Lung (tissue), 12 donors: ENCODE measurements around the gene EEF1AKMT2. TPM values are rescaled to one million over a fixed set of nuclear protein-coding genes. Genes with fewer than 3 reads are reported as not detected.
A peak's percentile ranks its signal among the peaks of the same experiment; 100 is the strongest.

Experiments
- ATAC-seq: fragments of 200-7000 bp; cut with Tn5 transposase; one replicate; pipeline ENCODE4 v1.9.1; 2020; ENCODE audit warnings: moderate number of reproducible peaks; ENCODE audit not compliant: insufficient read depth, low FRiP score
- DNase-seq, 3 donors: peaks; one replicate each; pipeline ENCODE4 v3.0.0-alpha.2; 2013 to 2017
- H3K27ac ChIP-seq, 2 donors: one replicate each; pipeline ENCODE4 v1.5.1; 2013; ENCODE audit warnings: mild to moderate bottlenecking in 2 of 2, moderate library complexity in 2 of 2, control low read depth in 1 of 2, inconsistent platforms in 1 of 2, low read depth in 1 of 2, low read length in 1 of 2
- H3K27me3 ChIP-seq, 3 donors: one replicate each; pipeline ENCODE4 v1.5.1; 2013; ENCODE audit warnings: low read length in 2 of 3; ENCODE audit not compliant: control insufficient read depth in 3 of 3, insufficient read depth in 3 of 3
- H3K36me3 ChIP-seq, 4 donors: one replicate each; pipeline ENCODE4 v1.5.1; 2013; ENCODE audit warnings: low read length in 4 of 4, mild to moderate bottlenecking in 1 of 4, moderate library complexity in 1 of 4; ENCODE audit not compliant: control insufficient read depth in 4 of 4, insufficient read depth in 4 of 4
- H3K4me1 ChIP-seq, 5 donors: one replicate each; pipeline ENCODE4 v1.5.1; 2013; ENCODE audit warnings: low read length in 5 of 5, mild to moderate bottlenecking in 2 of 5, moderate library complexity in 1 of 5; ENCODE audit not compliant: control insufficient read depth in 5 of 5, insufficient read depth in 5 of 5
- H3K4me3 ChIP-seq: one replicate; pipeline ENCODE4 v1.5.1; 2013; ENCODE audit warnings: mild to moderate bottlenecking, control low read depth, moderate library complexity
- H3K9ac ChIP-seq, 2 donors: one replicate each; pipeline ENCODE4 v1.5.1; 2013; ENCODE audit warnings: low read length in 2 of 2, control low read depth in 1 of 2; ENCODE audit not compliant: insufficient read depth in 1 of 2
- H3K9me3 ChIP-seq, 4 donors: one replicate each; pipeline ENCODE4 v1.5.1; 2013; ENCODE audit warnings: low read length in 3 of 4, mild to moderate bottlenecking in 1 of 4, moderate library complexity in 1 of 4; ENCODE audit not compliant: control insufficient read depth in 4 of 4, insufficient read depth in 3 of 4
- WGBS, 2 donors: extraction: QIAGEN DNeasy Blood & Tissue Kit; methylation state at CpG; one replicate each; pipeline ENCODE4 v1.1.7; 2013; 5-methylcytosine and 5-hydroxymethylcytosine counted together
- polyA plus RNA-seq, 2 donors: library from polyadenylated mRNA; stranded (reverse); fragments of 200-250 nt; gene quantifications; one replicate each; pipeline ENCODE4 v1.2.1, GENCODE V29; 2013
- total RNA-seq, 2 donors: library from RNA; depleted of rRNA in 1 of 2; stranded (reverse); fragments of >200 nt in 1 of 2; gene quantifications; one replicate each; pipeline ENCODE4 v1.2.1, GENCODE V29; 2014 to 2021
- TF ChIP-seq, protein P1 (sequence below): IDR thresholded peaks from 2 replicates; pipeline ENCODE4 v1.5.1; 2012; ENCODE audit warnings: mild to moderate bottlenecking; ENCODE audit errors: control extremely low read depth, extremely low read depth
- donor health status: control.
- donor health status: control.
- donor health status: Bipolar disorder and iron deficiency.
- donor health status: healthy.
- donor health status: DM: yes; HTN: yes; CAD: no.

Gene EEF1AKMT2
- total and polyA plus RNA-seq, 4 donors: 9.0 to 37.9 (median 16.0) TPM

DNA sequence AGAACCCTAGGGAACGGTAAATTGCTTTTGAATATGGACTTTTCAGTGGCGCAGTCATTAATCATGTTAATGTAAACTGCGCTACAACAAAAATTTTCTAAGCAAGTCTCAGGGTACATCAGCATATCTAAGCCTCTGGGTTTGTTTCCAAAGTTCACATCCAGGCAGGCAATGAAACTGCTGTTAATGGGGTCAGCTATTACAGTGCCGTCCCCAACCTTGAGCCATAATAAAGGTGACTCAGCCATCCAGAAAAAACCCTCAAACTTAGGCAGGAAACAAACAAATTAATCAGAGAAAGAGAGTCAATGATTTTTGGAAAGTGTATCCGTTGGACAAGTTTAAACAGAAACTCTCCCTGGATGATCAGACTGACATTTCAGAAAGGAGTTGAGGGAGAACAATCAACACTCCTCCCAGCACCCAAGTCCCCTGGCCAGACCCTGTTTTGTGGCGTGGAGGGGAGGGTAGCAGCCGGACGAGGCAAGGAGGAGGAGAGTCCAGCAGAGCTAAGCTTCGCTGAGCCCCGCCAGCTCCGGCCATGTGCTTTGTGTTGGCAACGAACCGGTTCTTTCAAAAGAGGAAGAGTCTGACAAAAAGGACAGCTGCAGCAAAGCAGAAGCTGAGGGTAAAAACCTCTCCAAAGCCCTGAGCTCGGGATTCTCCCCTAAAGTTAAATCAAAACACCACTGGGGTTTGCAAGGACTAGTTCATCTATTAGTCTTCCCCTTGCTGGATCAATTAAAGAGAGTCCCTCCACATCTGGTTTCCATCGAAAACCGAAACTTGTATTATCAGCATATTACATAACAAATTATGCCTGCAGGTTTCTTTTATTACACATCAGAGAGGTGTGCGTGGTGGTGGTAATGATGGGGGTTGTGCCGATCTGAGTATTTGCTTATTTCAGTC is 51.1 kb downstream of the EEF1AKMT2 start:
- Histone ChIP-seq H3K27me3 (no peaks in the 10 kb centered on the region), H3K9ac (no peak overlapping the region), H3K9me3 (no peaks in the 10 kb centered on the region), H3K4me1 (peaks cover 26 to 81% (median 40%) of the 10 kb centered on the region in 5 donors), H3K4me3 (no peak overlapping the region), H3K27ac (peak overlapping the region; percentile 37 to 73), H3K36me3 (peaks cover 0 to 2% (median 0%) of the 10 kb centered on the region in 4 donors)
- TF ChIP-seq, protein P1, sequence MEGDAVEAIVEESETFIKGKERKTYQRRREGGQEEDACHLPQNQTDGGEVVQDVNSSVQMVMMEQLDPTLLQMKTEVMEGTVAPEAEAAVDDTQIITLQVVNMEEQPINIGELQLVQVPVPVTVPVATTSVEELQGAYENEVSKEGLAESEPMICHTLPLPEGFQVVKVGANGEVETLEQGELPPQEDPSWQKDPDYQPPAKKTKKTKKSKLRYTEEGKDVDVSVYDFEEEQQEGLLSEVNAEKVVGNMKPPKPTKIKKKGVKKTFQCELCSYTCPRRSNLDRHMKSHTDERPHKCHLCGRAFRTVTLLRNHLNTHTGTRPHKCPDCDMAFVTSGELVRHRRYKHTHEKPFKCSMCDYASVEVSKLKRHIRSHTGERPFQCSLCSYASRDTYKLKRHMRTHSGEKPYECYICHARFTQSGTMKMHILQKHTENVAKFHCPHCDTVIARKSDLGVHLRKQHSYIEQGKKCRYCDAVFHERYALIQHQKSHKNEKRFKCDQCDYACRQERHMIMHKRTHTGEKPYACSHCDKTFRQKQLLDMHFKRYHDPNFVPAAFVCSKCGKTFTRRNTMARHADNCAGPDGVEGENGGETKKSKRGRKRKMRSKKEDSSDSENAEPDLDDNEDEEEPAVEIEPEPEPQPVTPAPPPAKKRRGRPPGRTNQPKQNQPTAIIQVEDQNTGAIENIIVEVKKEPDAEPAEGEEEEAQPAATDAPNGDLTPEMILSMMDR: no peak
- DNase-seq (peak in 2 of 3 donors; percentile 70 to 77), ATAC-seq (peak; percentile 8)
- 18 to 19% methylated on average over 18 of the region's 18 CpGs for WGBS, 2 donors

DNA sequence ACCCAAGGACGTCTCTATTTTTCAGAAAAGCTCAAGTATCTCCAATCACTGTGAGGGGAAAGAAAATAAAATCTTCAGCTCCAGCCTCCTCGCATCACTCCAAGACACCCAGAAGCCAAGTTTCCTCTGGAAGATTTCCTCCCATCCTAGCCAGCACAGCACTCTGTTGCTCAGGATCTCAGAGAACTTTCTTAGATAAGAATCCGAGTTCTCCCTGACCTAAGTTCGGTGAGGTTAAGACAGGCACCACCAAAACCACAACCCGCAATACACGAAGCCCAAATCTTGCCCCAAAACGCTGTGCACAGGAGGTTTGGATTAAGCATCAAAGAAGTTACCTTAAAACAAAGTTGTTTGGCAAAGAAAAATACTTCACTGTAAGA is 51.7 kb downstream of the EEF1AKMT2 start:
- Histone ChIP-seq H3K9ac (no peak overlapping the region), H3K27ac (peak overlapping the region; percentile 37 to 59), H3K9me3 (no peaks in the 10 kb centered on the region), H3K27me3 (no peaks in the 10 kb centered on the region), H3K4me3 (no peak overlapping the region), H3K4me1 (peaks cover 27 to 77% (median 40%) of the 10 kb centered on the region in 5 donors), H3K36me3 (peaks cover 0 to 2% (median 0%) of the 10 kb centered on the region in 4 donors)
- peak in 2 of 3 donors; percentile 46 to 66 for DNase-seq
- 40 to 44% methylated on average over 7 of the region's 7 CpGs for WGBS, 2 donors
- no peak for ATAC-seq
- TF ChIP-seq, protein P1: no peak

DNA sequence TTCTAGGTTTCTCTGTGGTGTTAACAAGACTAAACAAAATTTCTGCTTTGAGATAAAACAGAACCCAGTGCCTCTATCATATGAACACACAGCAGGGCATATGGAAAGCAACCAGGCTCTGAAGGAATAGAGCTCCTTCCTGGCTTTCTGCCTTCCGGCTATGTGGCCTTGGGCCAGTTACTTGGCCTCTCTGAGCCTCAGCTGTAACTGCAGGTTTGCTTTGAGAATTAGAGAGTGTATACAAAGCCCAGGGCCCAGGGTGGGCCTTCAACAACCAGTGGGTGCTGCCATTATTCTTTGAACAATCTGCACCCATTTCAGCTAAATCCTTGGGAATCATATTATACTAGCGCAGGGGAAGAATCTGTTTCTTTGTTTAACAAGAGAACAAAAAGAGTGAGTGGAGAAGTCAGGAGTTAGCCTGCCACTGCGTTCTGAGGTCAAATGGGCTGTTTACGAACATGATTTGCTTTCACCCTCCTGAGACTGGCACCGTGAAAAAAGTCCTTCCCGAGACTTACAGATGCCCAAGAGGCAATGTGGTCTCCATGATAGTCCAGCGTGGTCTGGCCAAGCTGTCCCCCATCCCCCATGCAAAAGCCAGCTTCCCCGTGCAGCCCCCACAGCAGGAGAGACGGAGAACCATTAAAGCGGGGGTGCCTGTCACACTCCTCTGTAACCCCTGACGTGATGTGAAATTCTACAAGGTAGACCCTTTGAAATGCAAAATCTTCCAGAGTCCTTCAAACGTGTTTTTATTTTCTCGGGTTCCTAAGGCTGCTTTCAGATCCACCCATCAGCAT is 52.4 kb downstream of the EEF1AKMT2 start:
- H3K4me3 ChIP-seq: no peak overlapping the region
- H3K27me3 ChIP-seq: no peaks in the 10 kb centered on the region
- peaks cover 31 to 76% (median 40%) of the 10 kb centered on the region in 5 donors for H3K4me1 ChIP-seq
- DNase-seq: no peak
- TF ChIP-seq, protein P1: no peak
- H3K9me3 ChIP-seq: no peaks in the 10 kb centered on the region
- WGBS, 2 donors: 71 to 78% methylated on average over 13 of the region's 13 CpGs
- H3K27ac ChIP-seq: peak overlapping the region in 1 of 2 donors; percentile 2
- H3K9ac ChIP-seq: no peak overlapping the region
- no peak for ATAC-seq
- H3K36me3 ChIP-seq: peaks cover 0 to 2% (median under 1%) of the 10 kb centered on the region in 4 donors
